PC-3 (cell line): ENCODE results near the gene NOC2L. TPM values are rescaled to one million over a fixed set of nuclear protein-coding genes. Genes with fewer than 3 reads are reported as not detected.

Experiments used
- ATAC-seq: fragments of 200-7000 bp; cut with Tn5 transposase; 2 replicates; pipeline ENCODE4 v1.9.1; 2020; ENCODE audit warnings: mild to moderate bottlenecking, moderate library complexity
- BruUV-seq: library from RNA; stranded (reverse); fragments of 400-500 nt; replicated peaks from 2 replicates; lab custom pipeline; 2021; lab: Mats Ljungman, UMichigan
- CTCF ChIA-PET: fragments of 300-600 bp; sonication (Branson Sonifier 250); formaldehyde crosslinking; loops from one replicate; lab custom pipeline; 2022; ENCODE audit warnings: antibody characterized with exemption; lab: Charles Lee
- POLR2A ChIA-PET: fragments of 300-600 bp; sonication (Branson Sonifier 250); formaldehyde crosslinking; loops from one replicate; lab custom pipeline; 2022; ENCODE audit warnings: antibody characterized with exemption; ENCODE audit not compliant: unreplicated experiment; lab: Charles Lee
- DNase-seq: peaks from one replicate; pipeline ENCODE4 v3.0.0-alpha.2; 2015
- H2AFZ ChIP-seq: fragments of 300-600 bp; sonication (generic); 2 replicates; pipeline ENCODE4 v1.6.0; 2016; ENCODE audit warnings: antibody characterized with exemption, low read length
- H3F3A ChIP-seq: fragments of 300-600 bp; sonication (generic); one replicate; pipeline ENCODE4 v1.6.0; 2017; ENCODE audit warnings: antibody characterized with exemption, low read length, control low read depth, mild to moderate bottlenecking; ENCODE audit not compliant: unreplicated experiment
- H3K27ac ChIP-seq: fragments of 300-600 bp; sonication (generic); 2 replicates; pipeline ENCODE4 v1.5.1; 2016; ENCODE audit warnings: mild to moderate bottlenecking, low read length
- H3K27me3 ChIP-seq: fragments of 300-600 bp; sonication (generic); 2 replicates; pipeline ENCODE4 v1.6.1; 2016; ENCODE audit warnings: low read length, mixed read lengths
- H3K36me3 ChIP-seq: fragments of 300-600 bp; sonication (generic); 2 replicates; pipeline ENCODE4 v1.6.1; 2016; ENCODE audit warnings: low read depth, mixed run types, low read length, mixed read lengths
- H3K4me1 ChIP-seq: fragments of 300-600 bp; sonication (generic); 2 replicates; pipeline ENCODE4 v1.5.1; 2016; ENCODE audit warnings: low read length; ENCODE audit not compliant: insufficient read depth
- H3K4me2 ChIP-seq: fragments of 300-600 bp; sonication (generic); 2 replicates; pipeline ENCODE4 v1.6.0; 2016; ENCODE audit warnings: low read length
- H3K4me3 ChIP-seq: fragments of 300-600 bp; sonication (generic); 2 replicates; pipeline ENCODE4 v1.5.1; 2016; ENCODE audit warnings: mild to moderate bottlenecking, low read length, mixed read lengths
- H3K79me2 ChIP-seq: fragments of 300-600 bp; sonication (generic); 2 replicates; pipeline ENCODE4 v1.6.1; 2017; ENCODE audit warnings: low read length, mixed read lengths
- H3K9ac ChIP-seq: fragments of 300-600 bp; sonication (generic); 2 replicates; pipeline ENCODE4 v1.6.0; 2016; ENCODE audit warnings: mild to moderate bottlenecking, low read length
- H3K9me2 ChIP-seq: fragments of 300-600 bp; sonication (generic); replicated peaks from 2 replicates; pipeline ENCODE4 v1.6.1; 2016; ENCODE audit warnings: mixed run types, low read length, mixed read lengths
- H3K9me3 ChIP-seq: fragments of 300-600 bp; sonication (generic); 2 replicates; pipeline ENCODE4 v1.6.1; 2016; ENCODE audit warnings: low read length, mixed read lengths
- H4K20me1 ChIP-seq: fragments of 300-600 bp; sonication (generic); 2 replicates; pipeline ENCODE4 v1.6.1; 2016; ENCODE audit warnings: low read length, mixed read lengths
- CTCF ChIP-seq: fragments of 300-600 bp; sonication (generic); conservative IDR thresholded peaks from 2 replicates; pipeline ENCODE4 v1.5.1; 2017; ENCODE audit warnings: antibody characterized with exemption, low read depth, mild to moderate bottlenecking, low read length
- EZH2 ChIP-seq: fragments of 300-600 bp; sonication (generic); IDR thresholded peaks from one replicate; pipeline ENCODE4 v1.6.1; 2017; ENCODE audit warnings: antibody characterized with exemption, mild to moderate bottlenecking, low read length; ENCODE audit not compliant: unreplicated experiment
- EZH2phosphoT487 ChIP-seq: fragments of 300-600 bp; sonication (generic); IDR thresholded peaks from 2 replicates; pipeline ENCODE4 v1.6.1; 2018; ENCODE audit warnings: mild to moderate bottlenecking, antibody characterized with exemption, low read length, borderline replicate concordance
- intact Hi-C: fragments of 100-400 bp; cut with micrococcal nuclease; formaldehyde crosslinking; loops from 2 replicates; pipeline ENCODE4 v1.9.0; 2023
- total RNA-seq: library from RNA; depleted of rRNA; stranded (reverse); fragments of >200 nt; gene quantifications from 2 replicates; pipeline ENCODE4 v1.2.3, GENCODE V29; 2014

The NOC2L gene
- total RNA-seq, 1 experiment from 2014 or later: 262 TPM

GRCh38 chr1:938711-939489, 20.2 kb downstream of the NOC2L start:
- Histone ChIP-seq H3K9ac (no peak overlapping the region), H3F3A (no peaks in the 10 kb centered on the region), H3K27me3 (peaks cover 40% of the 10 kb centered on the region), H4K20me1 (no peaks in the 10 kb centered on the region), H2AFZ (no peak overlapping the region), H3K27ac (no peak overlapping the region), H3K9me2 (no peaks in the 10 kb centered on the region), H3K9me3 (no peaks in the 10 kb centered on the region), H3K36me3 (no peaks in the 10 kb centered on the region), H3K4me2 (no peak overlapping the region), H3K4me1 (peaks cover 22% of the 10 kb centered on the region), H3K79me2 (no peaks in the 10 kb centered on the region), H3K4me3 (no peak overlapping the region)
- no peak for DNase-seq
- intact Hi-C loops: loop anchor here (1.0 to 2.0 kb wide), 2 partner anchors 18 to 35 kb away; no protein-coding TSS in a partner anchor
- no peak for TF ChIP-seq EZH2phosphoT487
- TF ChIP-seq EZH2: no peak
- TF ChIP-seq CTCF: no peak
- no peak for ATAC-seq
- CTCF ChIA-PET: interaction anchor here (1.0 to 1.3 kb wide), 2 partner anchors 18 to 34 kb away, joined by 3 to 5 read pairs; no protein-coding TSS in a partner anchor
- BruUV-seq: no TSS peak
- POLR2A ChIA-PET: no interaction called here

GRCh38 chr1:938088-938683, 20.9 kb downstream of the NOC2L start:
- no peak overlapping the region for H3K4me2 ChIP-seq
- CTCF ChIA-PET: interaction anchor here (0.8 to 1.3 kb wide), 3 partner anchors 17 to 34 kb away, joined by 3 to 5 read pairs (median 3); no protein-coding TSS in a partner anchor
- H3K9ac ChIP-seq: no peak overlapping the region
- POLR2A ChIA-PET: no interaction called here
- H4K20me1 ChIP-seq: no peaks in the 10 kb centered on the region
- peaks cover 27% of the 10 kb centered on the region for H3K4me1 ChIP-seq
- TF ChIP-seq CTCF: peak; percentile 81
- TF ChIP-seq EZH2: no peak
- H3K27ac ChIP-seq: no peak overlapping the region
- BruUV-seq: no TSS peak
- H3K36me3 ChIP-seq: no peaks in the 10 kb centered on the region
- no peaks in the 10 kb centered on the region for H3K9me3 ChIP-seq
- no peaks in the 10 kb centered on the region for H3K9me2 ChIP-seq
- no peak overlapping the region for H3K4me3 ChIP-seq
- peak; percentile 65 for DNase-seq
- no peaks in the 10 kb centered on the region for H3F3A ChIP-seq
- no peaks in the 10 kb centered on the region for H3K79me2 ChIP-seq
- intact Hi-C loops: loop anchor here (1.0 to 2.0 kb wide), 2 partner anchors 17 to 34 kb away; no protein-coding TSS in a partner anchor
- peaks cover 40% of the 10 kb centered on the region for H3K27me3 ChIP-seq
- H2AFZ ChIP-seq: no peak overlapping the region
- ATAC-seq: peak; percentile 75
